ENCODE results near the gene ARHGAP15.

Gene ARHGAP15

GRCh38 chr2:143582046-143582747 lies 453.0 kb downstream of the ARHGAP15 start:
- in situ Hi-C loops (cut with HindIII; ENCODE audit: low pct_unique_long_range_greater_than_20kb, low sequenced_read_pairs) = no loop called here
- DNase-seq (ENCODE audit: low read depth in 1 of 2, low spot score in 1 of 2) = peak in 1 of 2 experiments; percentile 15
- TF ChIP-seq JUND (IDR thresholded peaks at IDR 0.05; ENCODE audit: low read depth) = no peak

DNA sequence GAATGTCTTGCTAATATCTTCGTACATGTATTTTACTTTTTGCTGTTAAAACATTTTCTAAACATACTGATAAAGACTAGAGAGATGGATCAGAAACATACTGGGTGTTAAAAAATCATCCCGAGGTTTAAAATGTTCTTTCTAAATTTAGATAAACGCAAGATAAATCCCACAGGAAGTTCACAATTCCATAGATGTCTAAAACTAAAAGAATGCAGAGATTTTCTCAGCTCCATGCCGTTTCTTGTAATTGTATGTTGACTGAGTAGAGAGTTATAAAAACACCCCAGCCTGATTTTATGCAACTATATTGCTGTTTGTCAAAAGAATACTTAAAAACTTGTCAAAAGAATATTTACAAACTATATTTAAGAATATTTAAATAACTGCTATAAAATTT lies 455.7 kb downstream of the ARHGAP15 start:
- DNase-seq (ENCODE audit: low read depth in 1 of 2, low spot score in 1 of 2) = no peak
- no peak for TF ChIP-seq JUND (IDR thresholded peaks at IDR 0.05; ENCODE audit: low read depth)
- in situ Hi-C loops (cut with HindIII; ENCODE audit: low pct_unique_long_range_greater_than_20kb, low sequenced_read_pairs) = no loop called here

DNA sequence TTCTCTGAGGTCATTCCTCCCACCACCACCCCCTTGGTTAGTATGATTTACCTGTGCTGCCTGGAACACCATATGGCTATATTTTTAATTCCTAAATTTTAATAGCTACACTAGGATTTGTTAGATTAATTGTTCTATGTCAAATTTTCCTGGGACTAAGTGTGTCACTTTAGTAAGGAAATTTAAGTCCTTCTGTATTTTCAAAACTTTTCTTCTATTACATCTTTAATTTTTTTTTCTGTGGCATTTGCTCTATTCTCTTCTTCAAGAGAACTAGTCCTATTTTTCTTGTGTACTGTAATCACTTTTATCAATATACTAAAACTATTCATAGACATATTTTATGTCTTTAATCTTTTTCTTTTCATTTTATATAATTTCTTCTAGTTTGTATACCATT lies 456.9 kb downstream of the ARHGAP15 start:
- in situ Hi-C loops (cut with HindIII; ENCODE audit: low pct_unique_long_range_greater_than_20kb, low sequenced_read_pairs) = no loop called here
- DNase-seq (ENCODE audit: low read depth in 1 of 2, low spot score in 1 of 2) = no peak
- TF ChIP-seq JUND (IDR thresholded peaks at IDR 0.05; ENCODE audit: low read depth) = no peak

DNA sequence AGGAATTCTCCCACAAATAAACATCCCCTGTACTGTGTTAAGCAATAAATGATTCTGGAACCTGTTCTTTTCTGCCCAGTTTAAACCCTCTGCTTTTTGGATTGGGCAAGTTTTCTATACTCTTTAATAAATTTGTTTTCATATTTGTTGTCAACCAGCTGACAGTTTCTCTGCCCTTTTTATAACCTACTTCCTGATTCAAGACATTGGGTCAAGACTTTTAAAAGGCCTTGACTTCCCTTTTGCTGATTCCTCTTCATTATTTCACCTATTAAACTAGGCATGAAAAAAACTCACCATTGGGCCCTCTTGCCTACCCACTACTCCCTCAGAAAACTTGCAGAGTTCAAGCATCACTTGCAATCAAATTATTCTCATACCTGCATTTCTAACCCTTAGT lies 459.5 kb downstream of the ARHGAP15 start:
- in situ Hi-C loops (cut with HindIII; ENCODE audit: low pct_unique_long_range_greater_than_20kb, low sequenced_read_pairs) = no loop called here
- TF ChIP-seq JUND (IDR thresholded peaks at IDR 0.05; ENCODE audit: low read depth) = no peak
- no peak for DNase-seq (ENCODE audit: low read depth in 1 of 2, low spot score in 1 of 2)

DNA sequence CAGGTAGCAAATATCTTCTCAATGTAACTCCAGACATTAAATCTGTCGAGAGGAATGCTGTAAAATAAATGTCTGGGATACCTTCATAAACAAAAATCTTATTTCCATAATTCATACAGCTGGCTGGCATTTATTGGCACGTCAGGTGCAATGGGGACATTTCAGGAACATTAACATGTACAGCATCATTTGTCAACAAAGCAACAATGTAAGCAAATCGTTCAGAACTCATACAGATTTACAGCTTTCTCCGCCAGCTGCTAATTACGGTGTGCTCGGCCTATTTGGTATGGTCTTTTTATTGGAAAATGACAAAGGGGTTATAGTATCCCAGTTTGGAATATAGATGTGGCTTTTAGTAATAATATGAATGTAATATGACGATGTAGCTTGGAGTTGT lies 464.9 kb downstream of the ARHGAP15 start:
- no peak for TF ChIP-seq JUND (IDR thresholded peaks at IDR 0.05; ENCODE audit: low read depth)
- in situ Hi-C loops (cut with HindIII; ENCODE audit: low pct_unique_long_range_greater_than_20kb, low sequenced_read_pairs) = no loop called here
- no peak for DNase-seq (ENCODE audit: low read depth in 1 of 2, low spot score in 1 of 2)

DNA sequence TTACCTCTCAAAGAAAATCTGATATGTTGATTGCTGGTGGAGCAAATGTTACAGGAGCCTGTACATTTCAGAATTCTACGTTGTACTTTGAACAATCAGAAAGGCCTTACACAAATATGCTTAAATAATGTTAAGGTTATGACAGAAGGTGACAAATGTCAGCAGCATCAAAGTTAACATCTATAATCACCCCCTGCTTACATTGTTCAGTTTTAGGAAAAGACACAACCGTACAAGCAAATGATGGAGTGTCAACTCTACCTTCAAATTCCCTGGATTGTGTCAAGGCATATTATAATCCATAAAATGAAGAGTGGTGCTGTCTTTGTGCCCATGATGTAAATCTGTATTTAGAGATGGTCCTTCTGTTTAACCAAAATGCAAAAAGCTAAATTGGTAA lies 465.5 kb downstream of the ARHGAP15 start:
- in situ Hi-C loops (cut with HindIII; ENCODE audit: low pct_unique_long_range_greater_than_20kb, low sequenced_read_pairs) = no loop called here
- no peak for TF ChIP-seq JUND (IDR thresholded peaks at IDR 0.05; ENCODE audit: low read depth)

DNA sequence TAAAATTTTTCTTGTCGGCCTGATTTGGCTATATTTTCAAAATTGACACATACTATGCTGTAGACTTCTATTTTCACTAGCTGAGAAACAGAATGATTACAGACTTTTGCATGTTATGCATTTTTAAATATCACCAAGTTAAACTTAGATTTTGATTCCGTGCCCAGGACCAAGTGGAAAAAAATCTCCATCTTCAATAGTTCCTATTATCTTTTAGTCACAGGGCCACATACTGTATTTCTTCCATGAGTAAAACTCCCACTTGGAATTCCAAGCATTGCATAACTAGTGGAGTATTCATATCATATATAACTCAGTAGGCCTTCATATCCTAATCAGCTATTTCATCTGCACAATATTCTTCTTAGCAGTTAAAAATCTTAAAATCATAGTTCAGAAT lies 470.9 kb downstream of the ARHGAP15 start:
- TF ChIP-seq JUND (IDR thresholded peaks at IDR 0.05; ENCODE audit: low read depth) = no peak
- DNase-seq (ENCODE audit: low read depth in 1 of 2, low spot score in 1 of 2) = no peak
- in situ Hi-C loops (cut with HindIII; ENCODE audit: low pct_unique_long_range_greater_than_20kb, low sequenced_read_pairs) = no loop called here

More for the DNA sequence above, 465.5 kb downstream of the ARHGAP15 start:
- DNase-seq (ENCODE audit: low read depth in 1 of 2, low spot score in 1 of 2) = no peak

- DNase-seq (ENCODE audit: low read depth in 1 of 2, low spot score in 1 of 2) = no peak
- in situ Hi-C loops (cut with HindIII; ENCODE audit: low pct_unique_long_range_greater_than_20kb, low sequenced_read_pairs) = no loop called here
- TF ChIP-seq JUND (IDR thresholded peaks at IDR 0.05; ENCODE audit: low read depth) = no peak
These were observed 472.6 kb downstream of the ARHGAP15 start for GRCh38 chr2:143601828-143602227.

- in situ Hi-C loops (cut with HindIII; ENCODE audit: low pct_unique_long_range_greater_than_20kb, low sequenced_read_pairs) = no loop called here
- TF ChIP-seq JUND (IDR thresholded peaks at IDR 0.05; ENCODE audit: low read depth) = no peak
- no peak for DNase-seq (ENCODE audit: low read depth in 1 of 2, low spot score in 1 of 2)
These were observed 473.9 kb downstream of the ARHGAP15 start for GRCh38 chr2:143603035-143603655.

DNA sequence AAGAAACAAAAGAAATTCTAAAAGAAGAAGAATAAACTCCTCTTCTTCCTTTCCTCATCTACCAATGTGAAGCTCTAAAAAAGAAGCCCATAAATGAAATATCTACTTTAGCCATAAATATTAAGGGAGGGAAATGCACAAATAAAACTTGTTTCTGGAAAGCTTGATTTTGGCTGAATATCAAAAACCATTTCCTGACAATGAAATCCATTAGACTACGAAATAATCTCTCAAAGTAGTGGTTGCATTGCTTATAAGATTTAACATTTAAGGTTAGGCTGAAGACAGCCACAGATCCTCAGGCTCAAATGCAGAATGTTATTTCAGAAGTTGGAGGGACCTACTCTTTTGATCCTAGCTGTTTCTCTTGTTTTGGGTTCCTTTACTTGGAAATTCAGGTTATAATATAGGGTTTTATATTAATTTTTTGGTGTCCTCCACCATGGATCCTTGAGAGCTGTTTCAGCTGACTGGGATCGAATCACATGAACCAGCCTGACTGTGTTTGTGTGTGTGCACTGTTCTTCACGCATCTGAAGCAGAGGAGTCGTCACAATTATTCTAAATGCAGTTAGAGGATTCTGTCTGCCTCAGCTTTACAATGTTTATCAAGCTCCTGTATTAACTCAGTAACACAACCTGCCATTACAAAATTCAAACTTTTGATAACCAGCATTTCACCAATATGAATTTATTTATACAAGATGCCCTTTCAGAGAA lies 474.8 kb downstream of the ARHGAP15 start:
- no peak for TF ChIP-seq JUND (IDR thresholded peaks at IDR 0.05; ENCODE audit: low read depth)
- in situ Hi-C loops (cut with HindIII; ENCODE audit: low pct_unique_long_range_greater_than_20kb, low sequenced_read_pairs) = no loop called here
- no peak for DNase-seq (ENCODE audit: low read depth in 1 of 2, low spot score in 1 of 2)

DNA sequence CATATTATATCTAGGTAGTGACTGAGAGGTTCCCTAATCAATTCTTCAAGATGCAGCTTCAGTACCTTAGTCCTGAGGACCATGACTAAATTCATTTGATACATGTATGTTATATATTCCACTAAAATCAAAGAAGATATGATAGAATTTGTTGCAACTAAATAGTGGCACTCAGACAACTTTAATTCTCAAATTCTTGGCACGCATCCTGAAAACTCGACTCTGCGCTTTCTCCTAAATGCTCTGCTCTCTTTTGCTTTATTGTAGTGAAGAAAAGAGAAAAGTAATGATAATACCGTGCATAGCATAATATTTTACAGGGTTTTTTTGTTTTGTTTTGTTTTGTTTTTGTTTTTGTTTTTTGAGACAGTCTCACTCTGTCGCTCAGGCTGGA lies 475.3 kb downstream of the ARHGAP15 start:
- DNase-seq (ENCODE audit: low read depth in 1 of 2, low spot score in 1 of 2) = no peak
- in situ Hi-C loops (cut with HindIII; ENCODE audit: low pct_unique_long_range_greater_than_20kb, low sequenced_read_pairs) = no loop called here

GRCh38 chr2:143607231-143608062 lies 478.2 kb downstream of the ARHGAP15 start:
- no peak for DNase-seq (ENCODE audit: low read depth in 1 of 2, low spot score in 1 of 2)
- TF ChIP-seq JUND (IDR thresholded peaks at IDR 0.05; ENCODE audit: low read depth) = no peak
- in situ Hi-C loops (cut with HindIII; ENCODE audit: low pct_unique_long_range_greater_than_20kb, low sequenced_read_pairs) = no loop called here

More for the DNA sequence above, 475.3 kb downstream of the ARHGAP15 start:
- TF ChIP-seq JUND (IDR thresholded peaks at IDR 0.05; ENCODE audit: low read depth) = no peak

All from T47D (cell line).